Measurements from ENCODE around the gene TARBP2.

Gene TARBP2, protein sequence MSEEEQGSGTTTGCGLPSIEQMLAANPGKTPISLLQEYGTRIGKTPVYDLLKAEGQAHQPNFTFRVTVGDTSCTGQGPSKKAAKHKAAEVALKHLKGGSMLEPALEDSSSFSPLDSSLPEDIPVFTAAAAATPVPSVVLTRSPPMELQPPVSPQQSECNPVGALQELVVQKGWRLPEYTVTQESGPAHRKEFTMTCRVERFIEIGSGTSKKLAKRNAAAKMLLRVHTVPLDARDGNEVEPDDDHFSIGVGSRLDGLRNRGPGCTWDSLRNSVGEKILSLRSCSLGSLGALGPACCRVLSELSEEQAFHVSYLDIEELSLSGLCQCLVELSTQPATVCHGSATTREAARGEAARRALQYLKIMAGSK

DNA sequence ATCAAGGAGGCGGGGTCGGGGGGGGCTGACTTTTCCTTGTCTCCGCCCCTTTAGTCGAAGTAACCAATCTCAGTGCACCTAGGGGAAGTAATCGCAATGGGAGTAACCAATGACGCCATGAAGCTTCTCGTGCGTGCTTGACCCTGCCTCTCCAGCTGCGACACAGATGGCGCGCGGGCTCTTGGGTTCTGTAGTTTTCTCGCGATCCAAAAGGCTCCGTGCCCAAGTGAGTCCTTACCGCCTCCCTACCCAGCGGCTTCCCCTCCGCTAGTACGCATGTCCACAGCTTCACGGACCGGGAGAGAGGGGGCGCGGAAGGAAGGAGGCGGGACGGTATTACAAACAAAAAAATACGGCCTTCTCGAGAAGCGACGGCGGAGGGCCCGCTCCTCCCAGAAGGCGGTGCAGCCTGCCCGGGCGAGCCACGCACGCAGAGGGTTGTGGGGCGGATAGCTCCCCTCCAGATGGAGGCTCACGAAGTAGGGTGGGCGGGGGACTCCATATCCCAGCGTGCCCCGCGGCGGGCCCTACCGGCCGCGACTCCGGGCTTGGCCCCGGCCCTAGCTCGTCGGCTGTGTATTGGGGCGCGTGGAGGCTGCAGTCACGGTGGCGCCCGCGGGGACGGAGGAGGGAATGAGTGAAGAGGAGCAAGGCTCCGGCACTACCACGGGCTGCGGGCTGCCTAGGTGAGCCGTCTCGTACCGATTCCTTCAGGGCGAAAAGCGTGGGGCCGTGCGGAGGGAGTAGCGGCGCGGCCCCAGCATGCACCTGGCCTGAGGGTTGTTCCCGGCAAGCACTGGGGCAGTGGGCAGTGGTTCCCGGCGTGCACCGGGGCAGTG, at the start of gene TARBP2:
Gene TARBP2 (plus strand): TSS at position 508 of the 839 bp plus-strand sequence. CDS start 126 bp downstream, at position 634.
- H3K4me3 ChIP-seq (ENCODE audit: low read depth, low read length), result peak within 1 kb of the TSS; percentile 63

DNA sequence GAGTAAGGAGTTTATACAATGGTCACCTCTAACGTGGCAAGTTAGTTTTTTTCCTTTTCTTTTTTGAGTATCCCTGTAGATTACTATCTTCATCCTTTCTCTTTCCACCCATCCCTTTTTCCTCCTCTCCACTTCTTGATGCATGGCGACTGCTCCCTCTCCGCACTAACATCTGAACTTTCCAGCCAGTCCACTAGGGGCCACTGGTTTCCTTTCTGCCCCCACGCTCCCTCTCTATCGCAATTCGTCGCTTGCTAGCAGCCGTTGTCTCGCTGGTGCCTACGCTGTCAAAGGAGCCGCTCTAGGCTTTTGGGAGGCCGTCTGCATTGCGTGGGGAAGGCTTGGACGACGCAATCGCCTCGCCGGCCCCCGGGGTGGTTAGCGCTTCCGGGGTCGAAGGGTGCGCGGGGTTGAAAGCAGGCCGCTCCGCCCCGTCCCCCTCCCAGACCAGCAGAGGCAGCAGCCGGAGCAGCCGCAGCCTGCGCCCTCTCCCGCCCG, 49.4 kb upstream of the TARBP2 start, which contains the start of gene PCBP2:
Gene PCBP2 (plus strand): TSS at position 442 of the 498 bp plus-strand sequence. CDS start 2,699 bp downstream, outside the sequence.
- peak within 1 kb of the TSS; percentile 81 for H3K4me3 ChIP-seq (ENCODE audit: low read depth, low read length)

DNA sequence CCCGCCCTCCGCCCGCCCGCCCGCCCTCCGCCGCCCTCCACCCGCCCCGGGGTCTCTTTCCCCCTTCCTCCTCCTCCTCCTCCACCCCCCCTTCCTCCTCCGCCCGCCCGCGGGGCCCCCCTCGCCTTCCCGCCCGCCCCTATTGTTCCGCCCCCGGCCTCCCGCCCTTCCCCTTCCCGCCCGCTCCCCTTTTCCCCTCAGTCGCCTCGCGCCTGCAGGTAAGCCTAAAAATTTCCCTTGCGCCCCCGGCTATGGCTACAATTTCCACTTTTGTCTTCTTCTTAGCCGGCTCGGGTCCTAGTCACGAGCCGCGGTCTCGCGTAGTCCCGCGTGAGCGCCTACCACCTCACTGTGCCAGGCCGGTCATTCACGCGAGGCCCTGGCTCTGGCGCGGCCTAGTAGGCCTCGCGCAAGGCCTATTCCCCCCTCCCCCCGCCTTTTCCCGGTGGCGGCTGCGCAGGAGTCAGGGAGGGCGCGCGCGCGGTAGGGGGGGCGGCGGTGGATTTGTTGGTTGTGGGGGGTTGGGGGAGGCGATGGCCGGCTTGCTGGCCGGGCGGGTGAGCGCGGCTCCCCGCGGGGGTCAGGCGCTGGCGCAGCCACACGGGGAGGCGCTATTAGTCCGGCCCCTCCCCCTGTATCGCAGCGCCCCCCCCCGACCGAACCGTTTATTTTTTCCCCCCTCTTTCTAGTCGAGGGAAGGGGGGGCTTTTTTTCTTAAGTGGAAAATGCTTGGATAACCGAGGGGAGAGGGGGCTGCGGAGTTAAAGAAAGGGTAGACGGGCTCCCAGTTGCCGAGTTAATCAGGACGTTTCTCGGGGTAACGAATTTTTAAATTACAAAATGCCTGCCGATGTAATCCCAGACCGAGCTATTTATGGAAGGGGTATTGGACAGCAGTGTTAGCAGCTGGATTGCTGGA, 48.7 kb upstream of the TARBP2 start:
- H3K4me3 ChIP-seq (ENCODE audit: low read depth, low read length), result peak overlapping the region; percentile 81

DNA sequence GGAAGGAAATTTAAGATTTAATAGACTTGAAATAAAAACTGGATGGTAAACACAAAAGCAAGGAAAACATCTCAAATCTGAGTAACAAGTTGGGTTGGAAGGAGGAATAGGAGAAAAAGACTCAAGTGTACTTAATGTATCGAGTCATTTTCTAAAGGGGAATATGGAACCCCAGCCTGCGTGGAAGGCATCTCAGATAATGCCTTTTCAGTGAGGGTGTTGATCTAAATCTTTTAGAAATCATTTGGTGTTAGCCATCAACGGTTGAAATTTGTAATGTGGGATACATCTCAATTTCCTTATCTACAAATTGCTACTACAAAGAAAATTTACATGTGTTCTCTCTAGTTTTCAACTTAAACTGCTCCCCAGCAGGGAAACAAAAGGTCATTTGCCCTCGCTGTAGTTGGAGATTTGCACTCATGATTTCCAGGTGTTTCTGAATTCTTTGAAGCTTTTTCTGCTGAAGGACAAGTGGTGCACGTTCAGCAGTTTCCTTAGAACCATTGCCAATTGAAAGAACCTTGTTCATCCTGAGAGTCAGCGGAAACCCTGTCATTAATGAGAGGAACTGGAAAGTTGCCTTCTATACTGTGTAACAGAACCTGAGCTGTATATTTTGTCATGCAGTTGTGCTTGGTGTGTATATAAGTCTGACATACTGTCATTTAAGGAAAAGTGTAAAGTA, 47.0 kb upstream of the TARBP2 start:
- no peak overlapping the region for H3K4me3 ChIP-seq (ENCODE audit: low read depth, low read length)

DNA sequence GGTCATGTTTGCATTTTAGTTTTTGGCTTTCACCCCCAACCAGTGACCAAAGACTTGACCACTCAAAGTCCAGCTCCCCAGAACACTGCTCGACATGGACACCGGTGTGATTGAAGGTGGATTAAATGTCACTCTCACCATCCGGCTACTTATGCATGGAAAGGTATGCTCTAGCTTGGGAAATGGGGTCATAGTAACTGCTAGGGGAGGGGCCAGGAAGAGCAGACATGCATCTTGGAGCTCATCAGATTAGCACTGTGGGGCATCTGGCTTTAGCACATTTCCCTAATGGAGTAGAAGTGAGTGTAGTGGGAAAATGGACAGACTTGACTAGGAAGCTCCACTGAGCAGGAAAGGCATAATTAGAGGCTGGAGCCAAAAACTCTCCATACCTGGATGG, 46.4 kb upstream of the TARBP2 start:
- H3K4me3 ChIP-seq (ENCODE audit: low read depth, low read length), result no peak overlapping the region

DNA sequence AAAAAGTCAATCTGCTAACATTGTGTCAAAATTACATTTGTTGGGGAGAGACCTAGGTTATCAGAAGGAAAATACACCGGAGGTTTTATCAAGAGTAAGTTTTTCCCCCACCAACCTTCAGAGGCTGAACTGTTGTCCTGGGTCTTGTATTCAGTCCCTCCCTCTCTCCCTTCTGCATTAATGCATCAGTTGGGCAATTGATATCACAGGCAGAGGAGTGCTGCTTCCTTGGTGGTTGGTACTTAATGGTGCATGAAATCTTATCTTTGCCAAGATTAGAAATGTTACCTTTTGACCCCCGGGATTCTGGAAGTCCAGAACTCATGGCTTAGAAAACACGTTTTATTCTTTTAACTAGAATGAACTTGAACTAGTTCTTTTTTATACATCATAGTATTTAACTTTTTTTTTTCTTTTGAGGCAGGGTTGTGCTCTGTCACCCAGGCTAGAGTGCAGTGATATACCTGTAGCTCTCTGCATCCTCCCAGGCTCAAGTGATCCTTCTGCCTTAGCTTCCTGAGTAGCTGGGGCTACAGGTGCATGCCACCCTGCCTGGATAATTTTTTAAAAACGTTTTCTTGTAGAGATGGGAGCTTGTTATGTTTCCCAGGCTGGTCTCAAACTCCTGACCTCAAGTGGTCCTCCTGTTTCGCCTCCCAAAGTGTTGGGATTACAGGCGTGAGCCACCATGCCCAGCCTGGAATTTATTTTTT, 44.3 kb upstream of the TARBP2 start:
- no peak overlapping the region for H3K4me3 ChIP-seq (ENCODE audit: low read depth, low read length)

DNA sequence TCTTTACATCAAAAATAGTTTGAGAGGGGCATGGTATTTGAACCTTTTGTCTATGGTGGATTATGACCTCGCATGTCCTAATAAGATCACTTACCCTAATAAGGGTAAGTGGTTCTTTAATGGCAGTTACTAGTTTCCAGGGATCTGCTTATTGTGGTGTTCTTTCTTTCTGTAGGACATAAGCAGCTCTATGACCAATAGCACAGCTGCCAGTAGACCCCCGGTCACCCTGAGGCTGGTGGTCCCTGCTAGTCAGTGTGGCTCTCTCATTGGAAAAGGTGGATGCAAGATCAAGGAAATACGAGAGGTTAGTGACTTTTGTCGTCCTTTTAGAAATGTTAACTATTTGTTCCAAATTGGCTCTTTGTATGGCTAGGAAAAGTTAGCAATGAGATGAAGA, 42.0 kb upstream of the TARBP2 start:
- H3K4me3 ChIP-seq (ENCODE audit: low read depth, low read length), result no peak overlapping the region

DNA sequence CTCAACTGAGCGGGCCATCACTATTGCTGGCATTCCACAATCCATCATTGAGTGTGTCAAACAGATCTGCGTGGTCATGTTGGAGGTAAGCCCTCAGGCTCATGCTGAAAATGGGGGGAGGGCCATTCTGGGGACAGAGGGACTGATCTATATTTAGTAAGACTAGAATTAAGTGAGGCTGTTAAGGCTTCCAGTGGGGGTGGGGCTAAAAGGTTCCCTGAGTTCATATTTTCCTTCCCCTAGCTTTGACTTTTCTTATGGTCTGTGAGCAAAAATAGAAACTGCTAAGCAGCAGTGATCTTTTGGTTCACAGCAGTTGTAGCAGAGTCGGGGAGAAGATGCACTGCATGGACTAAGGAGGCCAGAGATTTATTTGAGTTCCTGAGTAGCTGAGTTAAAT, 40.0 kb upstream of the TARBP2 start:
- H3K4me3 ChIP-seq (ENCODE audit: low read depth, low read length), result no peak overlapping the region

DNA sequence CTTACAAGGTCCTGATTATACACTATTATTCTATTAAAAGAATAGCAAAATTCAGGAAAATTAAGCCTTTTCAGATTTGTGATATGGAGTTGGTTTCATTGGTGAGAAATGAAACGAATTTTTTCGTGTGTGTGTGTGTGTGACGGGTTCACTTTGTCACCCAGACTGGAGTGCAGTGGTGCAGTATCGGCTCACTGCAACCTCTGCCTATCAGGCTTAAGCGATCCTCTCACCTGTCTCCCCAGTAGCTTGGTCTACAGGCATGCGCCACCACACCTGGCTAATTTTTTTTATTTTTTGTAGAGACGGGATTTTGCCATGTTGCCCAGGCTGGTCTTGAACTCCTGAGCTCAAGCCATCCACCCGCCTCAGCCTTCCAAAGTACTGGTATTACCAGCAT, 39.5 kb upstream of the TARBP2 start:
- no peak overlapping the region for H3K4me3 ChIP-seq (ENCODE audit: low read depth, low read length)

DNA sequence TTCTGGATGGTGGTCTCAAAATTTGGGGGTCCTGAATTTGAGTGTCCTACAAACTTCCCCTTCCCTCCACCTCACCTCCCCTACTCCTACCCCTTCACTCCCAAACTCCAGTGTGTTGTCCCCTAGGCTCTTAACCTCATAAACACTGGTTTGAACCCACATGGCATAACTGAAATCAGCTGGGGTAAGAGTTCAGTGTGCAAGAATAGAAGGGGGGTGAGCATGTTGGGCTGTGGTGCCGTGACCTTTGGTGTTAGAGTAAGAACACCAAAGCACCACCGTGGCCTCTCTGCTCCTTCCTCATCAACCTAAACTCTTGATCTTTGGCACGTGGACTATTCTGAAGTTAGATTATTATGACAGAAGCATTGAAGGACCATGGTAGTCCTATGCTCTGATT, 38.1 kb upstream of the TARBP2 start:
- no peak overlapping the region for H3K4me3 ChIP-seq (ENCODE audit: low read depth, low read length)

DNA sequence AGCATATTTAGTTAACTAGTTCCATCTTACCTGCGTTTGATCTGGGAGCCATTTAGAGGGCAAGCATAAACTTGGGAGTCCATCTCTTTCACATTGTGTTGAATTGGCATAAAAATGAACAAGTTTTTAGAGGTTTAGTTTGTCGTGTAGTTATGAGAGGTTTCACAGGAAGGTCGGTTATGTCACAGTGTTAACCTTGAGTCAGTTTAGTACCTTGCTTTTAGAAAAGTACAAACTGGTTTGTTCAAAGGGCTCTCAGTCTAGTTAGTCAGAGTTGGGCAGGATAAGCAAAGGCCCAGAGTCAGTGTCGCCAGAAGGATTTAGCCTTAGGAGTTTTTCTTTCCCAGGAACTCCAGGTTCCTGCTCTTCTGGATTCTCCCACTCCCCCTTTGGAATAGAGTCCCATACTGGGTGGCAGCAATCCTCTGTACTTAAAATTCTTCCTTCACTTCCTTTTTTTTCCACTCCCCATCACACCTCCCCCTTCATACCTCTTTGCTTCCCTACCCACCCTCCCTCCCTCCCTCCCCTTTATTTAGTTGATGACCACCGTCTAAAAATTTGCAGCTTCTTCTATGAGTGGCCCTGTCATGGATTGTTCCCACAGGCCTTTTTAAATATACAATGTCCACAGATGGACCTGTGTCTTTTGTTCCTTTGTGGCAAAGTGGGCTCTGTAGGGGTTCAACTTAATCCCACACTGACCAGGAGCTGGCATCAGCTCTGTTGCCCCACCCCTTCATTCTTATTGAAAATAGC, 37.1 kb upstream of the TARBP2 start:
- H3K4me3 ChIP-seq (ENCODE audit: low read depth, low read length), result no peak overlapping the region

DNA sequence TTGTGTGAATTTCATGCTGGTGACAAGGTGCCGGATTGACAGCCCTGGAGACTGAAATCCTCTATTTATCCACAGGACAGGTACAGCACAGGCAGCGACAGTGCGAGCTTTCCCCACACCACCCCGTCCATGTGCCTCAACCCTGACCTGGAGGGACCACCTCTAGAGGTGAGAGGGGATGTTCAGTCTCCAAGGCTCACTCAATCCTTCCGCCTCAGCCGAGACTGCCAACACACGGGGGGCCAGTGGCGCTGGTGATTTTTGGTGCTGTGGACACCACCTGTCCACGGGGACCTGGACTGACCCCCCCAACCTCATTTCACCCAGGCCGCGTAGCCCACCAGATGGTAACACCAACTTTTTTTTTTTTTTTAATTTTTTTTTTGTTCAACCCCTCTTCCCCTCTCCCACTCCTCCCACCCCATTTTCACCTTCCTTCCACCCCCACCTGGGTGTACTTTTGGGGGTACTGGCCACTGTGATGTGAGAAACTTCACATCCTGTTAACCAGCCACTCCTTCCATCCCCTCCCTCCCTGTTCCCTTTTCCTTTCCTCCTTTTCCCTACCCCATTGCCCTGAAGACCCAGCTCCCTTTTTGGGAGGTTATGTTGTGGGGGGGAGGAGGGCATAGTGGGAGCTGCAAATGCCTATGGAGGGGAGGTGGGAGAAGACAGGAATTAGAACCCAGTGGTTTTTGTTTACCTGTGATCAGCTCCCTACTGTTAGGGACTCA, 36.2 kb upstream of the TARBP2 start:
- no peak overlapping the region for H3K4me3 ChIP-seq (ENCODE audit: low read depth, low read length)

DNA sequence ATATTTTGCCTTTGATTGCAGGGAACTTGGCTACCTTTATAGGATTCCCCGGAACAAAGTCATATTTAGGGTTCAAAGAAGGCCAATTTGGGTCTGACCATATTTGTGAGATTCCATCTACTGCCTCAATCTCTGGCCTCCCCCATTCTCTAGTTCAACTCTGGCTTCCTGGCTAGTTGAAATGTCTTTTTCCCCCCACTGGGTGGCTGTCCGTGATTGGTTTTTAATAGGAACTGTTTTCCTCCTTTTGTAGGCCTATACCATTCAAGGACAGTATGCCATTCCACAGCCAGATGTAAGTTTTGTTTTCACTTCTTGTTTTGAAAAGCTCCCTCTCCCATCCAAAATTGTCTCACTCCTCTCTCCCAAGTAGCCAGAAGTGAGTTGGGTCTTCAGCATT, 35.4 kb upstream of the TARBP2 start:
- no peak overlapping the region for H3K4me3 ChIP-seq (ENCODE audit: low read depth, low read length)

DNA sequence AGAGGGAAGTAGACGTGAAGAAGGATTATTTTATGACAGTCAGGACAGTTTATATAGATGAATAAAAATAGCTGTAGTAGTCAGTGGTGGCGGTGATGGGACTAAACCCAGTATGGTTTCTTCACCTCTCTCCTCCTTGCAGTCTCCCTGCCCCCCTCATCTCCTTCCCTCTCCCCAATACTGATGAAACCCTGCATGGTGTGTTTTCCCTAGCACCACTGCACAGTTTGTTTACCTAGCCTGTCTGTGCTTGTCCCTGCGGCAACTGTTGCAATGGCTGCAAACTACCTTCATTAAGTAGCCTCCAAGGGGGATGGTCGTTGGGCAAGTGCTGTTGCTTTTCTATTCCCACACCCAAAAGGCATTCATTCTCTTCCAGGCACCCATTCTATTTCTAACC, 34.4 kb upstream of the TARBP2 start:
- no peak overlapping the region for H3K4me3 ChIP-seq (ENCODE audit: low read depth, low read length)

DNA sequence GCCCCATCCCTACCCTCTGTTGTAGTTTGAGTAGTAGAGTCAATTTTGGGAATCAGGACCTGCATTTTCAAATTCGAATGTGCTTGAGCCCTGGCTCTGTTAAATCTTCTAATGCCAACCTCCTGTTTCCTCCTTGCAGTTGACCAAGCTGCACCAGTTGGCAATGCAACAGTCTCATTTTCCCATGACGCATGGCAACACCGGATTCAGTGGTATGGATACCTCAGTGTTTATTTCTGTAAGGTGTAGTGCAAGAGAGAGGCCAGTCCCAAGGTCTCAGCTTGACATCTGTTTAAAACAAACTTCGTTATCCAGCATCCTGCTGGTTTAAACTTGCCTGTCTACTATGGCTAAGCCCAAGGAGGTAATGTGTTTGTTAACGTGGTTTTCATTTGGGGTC, 34.0 kb upstream of the TARBP2 start:
- H3K4me3 ChIP-seq (ENCODE audit: low read depth, low read length), result no peak overlapping the region

DNA sequence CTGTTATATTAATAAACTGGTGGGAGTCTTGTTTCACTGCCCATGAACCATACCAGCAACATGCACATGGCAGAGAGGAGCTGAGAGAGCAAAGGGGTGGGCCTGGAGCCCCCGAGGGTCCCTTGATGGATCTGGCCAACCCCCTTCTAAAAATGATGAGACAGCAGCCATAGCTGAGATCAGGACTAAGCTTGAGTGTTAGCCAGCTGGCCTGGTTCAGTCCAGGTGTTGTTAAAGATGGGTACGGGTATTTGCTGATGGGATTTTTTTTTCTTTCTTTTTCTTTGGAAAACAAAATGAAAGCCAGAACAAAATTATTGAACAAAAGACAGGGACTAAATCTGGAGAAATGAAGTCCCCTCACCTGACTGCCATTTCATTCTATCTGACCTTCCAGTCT, 33.2 kb upstream of the TARBP2 start:
- H3K4me3 ChIP-seq (ENCODE audit: low read depth, low read length), result no peak overlapping the region

DNA sequence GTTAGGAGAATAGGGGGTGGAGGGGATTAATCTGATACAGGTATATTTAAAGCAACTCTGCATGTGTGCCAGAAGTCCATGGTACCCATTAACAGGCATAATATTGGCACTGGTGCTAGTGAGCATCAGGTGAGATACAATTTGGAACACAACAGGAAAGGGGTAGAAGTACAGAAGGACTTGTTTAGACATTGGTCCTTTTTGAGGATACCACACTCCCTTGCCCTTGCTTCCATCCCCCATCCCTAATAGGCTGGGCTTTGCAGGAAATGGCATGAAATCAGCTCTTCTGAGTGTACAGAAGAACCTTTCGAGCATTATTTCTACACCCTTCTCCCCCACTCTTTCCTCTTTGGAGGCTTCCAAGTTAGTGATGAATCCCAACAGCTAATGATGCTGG, 32.8 kb upstream of the TARBP2 start:
- no peak overlapping the region for H3K4me3 ChIP-seq (ENCODE audit: low read depth, low read length)

DNA sequence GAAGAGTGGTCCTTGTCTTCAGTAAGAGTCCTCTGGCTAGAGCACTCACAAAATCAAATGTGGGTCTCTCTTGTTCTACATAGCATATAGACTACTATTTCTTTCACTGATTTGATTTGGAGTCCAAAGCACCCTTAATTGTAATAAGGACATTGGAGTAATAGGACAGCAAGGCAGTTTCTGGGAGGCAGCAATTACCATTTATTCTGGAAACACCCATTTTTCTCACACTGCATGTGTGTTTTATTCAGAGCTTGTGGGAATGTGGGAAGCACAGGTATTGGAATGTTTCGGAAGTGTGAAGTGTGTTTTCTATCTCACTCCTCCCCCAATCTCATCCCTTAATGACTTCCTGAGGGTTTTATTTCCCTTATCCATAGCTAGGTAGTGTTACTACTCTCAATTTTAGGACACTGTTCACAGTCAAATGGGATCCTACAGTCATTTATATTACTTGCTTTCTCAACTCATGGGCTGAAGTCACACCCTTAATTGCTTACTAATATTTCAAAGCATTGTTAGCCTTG, 29.0 kb upstream of the TARBP2 start:
- H3K4me3 ChIP-seq (ENCODE audit: low read depth, low read length), result no peak overlapping the region

Data from iPS-11a (cell line).